ENCODE results near the gene LGALS12. TPM values are rescaled to one million over a fixed set of nuclear protein-coding genes. Genes with fewer than 3 reads are reported as not detected.

The LGALS12 gene
- total and polyA plus RNA-seq, 10 of the 15 experiments (the other 5 are each of a cell fraction or from before 2014, with no cell fraction given) = not detected

DNA sequence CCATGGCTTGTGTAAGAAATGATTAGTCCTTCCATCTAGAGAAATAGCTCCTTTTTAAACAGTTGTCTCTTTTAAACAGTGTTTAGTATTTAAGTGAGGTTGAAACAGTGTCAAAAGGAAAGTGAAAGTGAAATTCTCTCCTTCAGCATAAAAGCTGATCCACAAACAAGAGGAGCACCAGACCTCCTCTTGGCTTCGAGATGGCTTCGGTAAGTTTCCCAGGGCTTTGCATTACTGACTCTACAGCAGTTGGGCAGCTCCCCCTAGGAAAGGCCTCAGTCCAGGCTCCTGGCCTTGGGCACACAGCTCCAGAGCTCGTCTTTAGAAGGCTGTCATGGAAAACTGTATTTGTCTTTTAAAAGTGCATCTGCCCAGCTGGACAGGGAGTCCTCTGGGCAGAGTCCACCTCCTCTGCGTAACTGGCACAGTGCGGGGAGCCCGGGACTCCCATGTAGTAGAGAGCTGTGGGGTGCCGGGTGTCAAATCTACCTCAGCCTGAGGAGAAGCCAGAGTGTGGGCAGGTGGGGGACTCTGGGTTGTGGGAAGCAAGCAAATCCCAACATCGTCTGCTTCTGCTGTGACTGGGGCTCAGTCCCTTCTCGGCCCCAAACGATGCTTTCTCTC is 30.9 kb downstream of the LGALS12 start, which contains the start of gene PLAAT4:
Gene PLAAT4, plus strand, starts transcription at position 140 of the 624 bp plus-strand sequence. Its CDS starts 61 bp downstream, at position 201.
- DNase-seq (ENCODE audit: low read depth, low spot score) (peak; percentile 45), FAIRE-seq (peak; percentile 82), ATAC-seq (peak; percentile 62)
- Histone ChIP-seq H3K79me2 (ENCODE audit: control insufficient read depth, insufficient read depth, low read length) (no peaks in the 10 kb centered on the region), H3K27me3 (replicated peaks in 1 of 2; ENCODE audit: control insufficient read depth in 2 of 2, insufficient read depth in 2 of 2, low read length in 1 of 2) (no peaks in the 10 kb centered on the region), H2AFZ (ENCODE audit: control insufficient read depth, low read depth, low read length) (peak within 1 kb of the TSS; percentile 59), H3K4me2 (ENCODE audit: control insufficient read depth, insufficient read depth) (peak within 1 kb of the TSS; percentile 75), H3K9ac (ENCODE audit: control insufficient read depth, insufficient read depth, low read length) (peak within 1 kb of the TSS; percentile 48), H3K27ac (ENCODE audit: control insufficient read depth, insufficient read depth) (peak within 1 kb of the TSS; percentile 47), H3K4me3 (peak within 1 kb of the TSS; percentile 70), H3K9me3 (replicated peaks; ENCODE audit: control insufficient read depth, insufficient read depth, low read length) (no peaks in the 10 kb centered on the region), H4K20me1 (ENCODE audit: control insufficient read depth, insufficient read depth) (no peaks in the 10 kb centered on the region), H3K36me3 (ENCODE audit: control insufficient read depth in 2 of 2, insufficient read depth in 2 of 2, low read length in 1 of 2) (no peaks in the 10 kb centered on the region), H3K4me1 (ENCODE audit: control insufficient read depth, insufficient read depth, low read length) (peaks cover 32% of the 10 kb centered on the region)
- POLR2A ChIA-PET = interaction anchor here (0.8 to 2.1 kb wide), 4 partner anchors 27 to 97 kb away, joined by 3 to 9 read pairs (median 3); partner anchors contain the start of gene PLAAT2
- SMC1A ChIA-PET (ENCODE audit: uncharacterized antibody, unreplicated experiment) = interaction anchor here (0.7 to 3.7 kb wide), 14 partner anchors 10 to 95 kb away, joined by 3 to 12 read pairs (median 4); partner anchors contain the start of gene PLAAT2
- in situ Hi-C loops (cut with MboI) = no loop called here
- intact Hi-C loops (cut with micrococcal nuclease; ENCODE audit: unreplicated experiment) = no loop called here
- BruUV-seq (replicated peaks) = TSS peak; percentile 61
- 21% methylated on average over 10 of the region's 10 CpGs for WGBS (ENCODE audit: insufficient coverage, insufficient replicate concordance, low lambda C conversion rate, missing lambda C conversion rate)
- RAD21 ChIA-PET (ENCODE audit: unreplicated experiment) = interaction anchor here (1.0 to 2.2 kb wide), 7 partner anchors 15 to 57 kb away, joined by 3 to 10 read pairs (median 7); partner anchors contain the start of gene PLAAT2
- CTCF ChIA-PET = interaction anchor here (0.6 to 1.9 kb wide), 10 partner anchors 15 to 201 kb away, joined by 3 to 6 read pairs (median 3); no protein-coding TSS in a partner anchor
- TF ChIP-seq RAD51 (IDR thresholded peaks at IDR 0.05) (no peak), POLR2AphosphoS5 (IDR thresholded peaks at IDR 0.05; ENCODE audit: low read length) (peak; percentile 54), KDM1A (IDR thresholded peaks at IDR 0.05; ENCODE audit: borderline replicate concordance) (no peak), TCF3 (IDR thresholded peaks at IDR 0.05; ENCODE audit: borderline replicate concordance, insufficient read depth, low read depth, low read length) (no peak), HDAC2 (IDR thresholded peaks at IDR 0.05) (no peak), POU2F2 (IDR thresholded peaks at IDR 0.05; ENCODE audit: borderline replicate concordance, low read depth, low read length) (0 out of 3 replicates have a peak, but pooled peaks have one; percentile 32), NR2C2 (IDR thresholded peaks at IDR 0.05; ENCODE audit: borderline replicate concordance, control insufficient read depth, insufficient read length, low read depth) (no peak), EGR1 (IDR thresholded peaks at IDR 0.05; ENCODE audit: borderline replicate concordance in 1 of 2, low read depth in 2 of 2, low read length in 2 of 2) (no peak), PML (IDR thresholded peaks at IDR 0.05; ENCODE audit: low read length) (no peak), TCF7 (IDR thresholded peaks at IDR 0.05; ENCODE audit: borderline replicate concordance) (no peak), SREBF2 (IDR thresholded peaks at IDR 0.05; ENCODE audit: low read length) (no peak), ATF2 (IDR thresholded peaks at IDR 0.05; ENCODE audit: low read length) (no peak), POLR2AphosphoS2 (IDR thresholded peaks at IDR 0.05; ENCODE audit: low read depth, low read length) (no peak), BRCA1 (IDR thresholded peaks at IDR 0.05; ENCODE audit: low read depth, low read length) (no peak), FOXK2 (IDR thresholded peaks at IDR 0.05) (no peak), CBX3 (IDR thresholded peaks at IDR 0.05; ENCODE audit: borderline replicate concordance, low read depth) (no peak), SIX5 (IDR thresholded peaks at IDR 0.05; ENCODE audit: low read depth, low read length, severe bottlenecking) (no peak), BHLHE40 (IDR thresholded peaks at IDR 0.05; ENCODE audit: borderline replicate concordance in 1 of 2, low read depth in 2 of 2, low read length in 1 of 2) (no peak), HDGF (IDR thresholded peaks at IDR 0.05) (no peak), ZNF622 (IDR thresholded peaks at IDR 0.05) (no peak)
- TF ChIP-seq, protein P1, sequence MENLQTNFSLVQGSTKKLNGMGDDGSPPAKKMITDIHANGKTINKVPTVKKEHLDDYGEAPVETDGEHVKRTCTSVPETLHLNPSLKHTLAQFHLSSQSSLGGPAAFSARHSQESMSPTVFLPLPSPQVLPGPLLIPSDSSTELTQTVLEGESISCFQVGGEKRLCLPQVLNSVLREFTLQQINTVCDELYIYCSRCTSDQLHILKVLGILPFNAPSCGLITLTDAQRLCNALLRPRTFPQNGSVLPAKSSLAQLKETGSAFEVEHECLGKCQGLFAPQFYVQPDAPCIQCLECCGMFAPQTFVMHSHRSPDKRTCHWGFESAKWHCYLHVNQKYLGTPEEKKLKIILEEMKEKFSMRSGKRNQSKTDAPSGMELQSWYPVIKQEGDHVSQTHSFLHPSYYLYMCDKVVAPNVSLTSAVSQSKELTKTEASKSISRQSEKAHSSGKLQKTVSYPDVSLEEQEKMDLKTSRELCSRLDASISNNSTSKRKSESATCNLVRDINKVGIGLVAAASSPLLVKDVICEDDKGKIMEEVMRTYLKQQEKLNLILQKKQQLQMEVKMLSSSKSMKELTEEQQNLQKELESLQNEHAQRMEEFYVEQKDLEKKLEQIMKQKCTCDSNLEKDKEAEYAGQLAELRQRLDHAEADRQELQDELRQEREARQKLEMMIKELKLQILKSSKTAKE (IDR thresholded peaks at IDR 0.05; ENCODE audit: low read depth, poor library complexity, severe bottlenecking) = no peak

Data from GM12878 (cell line).